Uterus (tissue), 2 donors: ENCODE data around the gene IBSP.

Experiments used
- CTCF ChIP-seq, 4 experiments: fragments of 200-600 bp in 2 of 4; fragments of 450-650 bp in 2 of 4; sonication (generic) in 2 of 4; IDR thresholded peaks; one replicate each; pipeline ENCODE4 v1.5.1; 2016 to 2019; ENCODE audit warnings: antibody characterized with exemption in 4 of 4, mild to moderate bottlenecking in 2 of 4, moderate library complexity in 1 of 4
- POLR2A ChIP-seq, 2 donors: fragments of 450-650 bp; IDR thresholded peaks; one replicate each; pipeline ENCODE4 v1.6.1; 2016; ENCODE audit warnings: antibody characterized with exemption in 2 of 2, mild to moderate bottlenecking in 1 of 2, moderate library complexity in 1 of 2

GRCh38 chr4:87835197-87835596 is 35.8 kb downstream of the IBSP start:
- TF ChIP-seq CTCF (IDR thresholded peaks at IDR 0.05) = no peak
- no peak for TF ChIP-seq POLR2A (IDR thresholded peaks at IDR 0.05)
